ENCODE measurements around the gene MBOAT2. TPM values are rescaled to one million over a fixed set of nuclear protein-coding genes. Genes with fewer than 3 reads are reported as not detected.

Gene MBOAT2
- total RNA-seq, 1 experiment from 2014 or later: 16.8 TPM

DNA sequence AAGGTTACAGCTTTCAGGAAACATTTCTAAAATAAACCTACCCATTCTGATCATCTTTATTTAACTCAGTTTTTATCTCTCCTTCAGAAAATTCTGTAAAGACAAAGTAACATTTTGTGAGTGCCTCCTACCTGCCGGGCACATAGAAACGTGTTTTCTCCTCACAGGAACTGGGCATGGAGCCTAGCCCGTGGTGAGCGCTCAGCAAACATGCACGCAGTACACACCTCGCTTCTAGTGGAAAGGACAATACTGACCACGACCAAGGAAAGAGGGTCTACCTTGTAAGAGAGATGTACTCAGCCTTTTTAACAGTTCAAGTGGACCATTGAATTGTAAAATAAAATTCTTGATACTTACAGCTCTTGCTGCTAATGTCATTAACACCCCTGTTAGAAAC, 141.3 kb downstream of the MBOAT2 start:
- TF ChIP-seq TCF7L2 (IDR thresholded peaks at IDR 0.05; ENCODE audit: borderline replicate concordance, extremely low read depth, insufficient read depth, insufficient read length): no peak
- no peak for TF ChIP-seq EGR1 (IDR thresholded peaks at IDR 0.05; ENCODE audit: low read depth)
- TF ChIP-seq EZH2 (IDR thresholded peaks at IDR 0.05): no peak
- TF ChIP-seq, protein P1, sequence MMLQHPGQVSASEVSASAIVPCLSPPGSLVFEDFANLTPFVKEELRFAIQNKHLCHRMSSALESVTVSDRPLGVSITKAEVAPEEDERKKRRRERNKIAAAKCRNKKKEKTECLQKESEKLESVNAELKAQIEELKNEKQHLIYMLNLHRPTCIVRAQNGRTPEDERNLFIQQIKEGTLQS (IDR thresholded peaks at IDR 0.05): no peak
- no peak for TF ChIP-seq POLR2A (IDR thresholded peaks at IDR 0.05; ENCODE audit: borderline replicate concordance, extremely low read depth, insufficient read depth, insufficient read length)
- no peak for TF ChIP-seq SIN3A (IDR thresholded peaks at IDR 0.05; ENCODE audit: low read depth)
- TF ChIP-seq, protein P2, sequence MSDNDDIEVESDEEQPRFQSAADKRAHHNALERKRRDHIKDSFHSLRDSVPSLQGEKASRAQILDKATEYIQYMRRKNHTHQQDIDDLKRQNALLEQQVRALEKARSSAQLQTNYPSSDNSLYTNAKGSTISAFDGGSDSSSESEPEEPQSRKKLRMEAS (IDR thresholded peaks at IDR 0.05): no peak
- TF ChIP-seq CBX3 (IDR thresholded peaks at IDR 0.05; ENCODE audit: low read depth): no peak
- TF ChIP-seq YY1 (IDR thresholded peaks at IDR 0.05; ENCODE audit: extremely low read depth, insufficient replicate concordance, low read depth, low read length): no peak
- no peak for TF ChIP-seq RAD21 (IDR thresholded peaks at IDR 0.05; ENCODE audit: low read depth)
- TF ChIP-seq ZFX (IDR thresholded peaks at IDR 0.05): no peak
- TF ChIP-seq SRF (IDR thresholded peaks at IDR 0.05; ENCODE audit: low read depth): no peak
- TF ChIP-seq, protein P3, sequence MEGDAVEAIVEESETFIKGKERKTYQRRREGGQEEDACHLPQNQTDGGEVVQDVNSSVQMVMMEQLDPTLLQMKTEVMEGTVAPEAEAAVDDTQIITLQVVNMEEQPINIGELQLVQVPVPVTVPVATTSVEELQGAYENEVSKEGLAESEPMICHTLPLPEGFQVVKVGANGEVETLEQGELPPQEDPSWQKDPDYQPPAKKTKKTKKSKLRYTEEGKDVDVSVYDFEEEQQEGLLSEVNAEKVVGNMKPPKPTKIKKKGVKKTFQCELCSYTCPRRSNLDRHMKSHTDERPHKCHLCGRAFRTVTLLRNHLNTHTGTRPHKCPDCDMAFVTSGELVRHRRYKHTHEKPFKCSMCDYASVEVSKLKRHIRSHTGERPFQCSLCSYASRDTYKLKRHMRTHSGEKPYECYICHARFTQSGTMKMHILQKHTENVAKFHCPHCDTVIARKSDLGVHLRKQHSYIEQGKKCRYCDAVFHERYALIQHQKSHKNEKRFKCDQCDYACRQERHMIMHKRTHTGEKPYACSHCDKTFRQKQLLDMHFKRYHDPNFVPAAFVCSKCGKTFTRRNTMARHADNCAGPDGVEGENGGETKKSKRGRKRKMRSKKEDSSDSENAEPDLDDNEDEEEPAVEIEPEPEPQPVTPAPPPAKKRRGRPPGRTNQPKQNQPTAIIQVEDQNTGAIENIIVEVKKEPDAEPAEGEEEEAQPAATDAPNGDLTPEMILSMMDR (IDR thresholded peaks at IDR 0.05 in 2 of 3, conservative IDR thresholded peaks at IDR 0.05 in 1 of 3; ENCODE audit: borderline replicate concordance in 1 of 3, insufficient read depth in 1 of 3, low read depth in 2 of 3, low read length in 2 of 3): no peak
- no peak overlapping the region for H3K4me3 ChIP-seq (replicated peaks in 1 of 2; ENCODE audit: low read depth in 1 of 2, low read length in 2 of 2)
- H3K9ac ChIP-seq (ENCODE audit: low read length): no peak overlapping the region
- H3K79me2 ChIP-seq (ENCODE audit: insufficient read depth, low read length): no peaks in the 10 kb centered on the region
- intact Hi-C loops (cut with micrococcal nuclease): no loop called here
- H3K27ac ChIP-seq (ENCODE audit: low read depth, low read length): no peak overlapping the region
- H2AFZ ChIP-seq (ENCODE audit: low read depth, low read length, poor library complexity, severe bottlenecking): no peak overlapping the region
- no peaks in the 10 kb centered on the region for H3K9me2 ChIP-seq (ENCODE audit: insufficient read depth)
- no peaks in the 10 kb centered on the region for H4K20me1 ChIP-seq (ENCODE audit: insufficient read depth)
- ChIA-PET POLR2A (no interaction called here), RAD21 (ENCODE audit: low non-redundant PET in 1 of 2, low total read pairs in 2 of 2, uncharacterized antibody in 2 of 2, unreplicated experiment in 2 of 2) (no interaction called here), CTCF (no interaction called here)
- H3K4me1 ChIP-seq (ENCODE audit: control insufficient read depth in 1 of 2, insufficient read depth in 2 of 2, low read length in 2 of 2): no peaks in the 10 kb centered on the region
- DNase-seq (ENCODE audit: low read depth, low spot score) (no peak), ATAC-seq (no peak)
- H3K4me2 ChIP-seq (ENCODE audit: low read length): no peak overlapping the region
- H3K27me3 ChIP-seq (ENCODE audit: insufficient read depth, low read length): no peaks in the 10 kb centered on the region
- no peaks in the 10 kb centered on the region for H3K9me3 ChIP-seq (ENCODE audit: control insufficient read depth in 1 of 2, insufficient read depth in 1 of 2, low read depth in 1 of 2, low read length in 2 of 2)
- no TSS peak for BruUV-seq (replicated peaks)
- H3K36me3 ChIP-seq (ENCODE audit: control insufficient read depth in 1 of 2, insufficient read depth in 2 of 2, low read length in 2 of 2): no peaks in the 10 kb centered on the region

Measured in HCT116 (cell line).